ENCODE measurements around the gene PRSS16.
"Not testable (repeated sequence)": the region's sequence is repeated elsewhere in the genome, so short reads cannot be mapped to it uniquely, and the experiment has no call there.

Gene PRSS16

DNA sequence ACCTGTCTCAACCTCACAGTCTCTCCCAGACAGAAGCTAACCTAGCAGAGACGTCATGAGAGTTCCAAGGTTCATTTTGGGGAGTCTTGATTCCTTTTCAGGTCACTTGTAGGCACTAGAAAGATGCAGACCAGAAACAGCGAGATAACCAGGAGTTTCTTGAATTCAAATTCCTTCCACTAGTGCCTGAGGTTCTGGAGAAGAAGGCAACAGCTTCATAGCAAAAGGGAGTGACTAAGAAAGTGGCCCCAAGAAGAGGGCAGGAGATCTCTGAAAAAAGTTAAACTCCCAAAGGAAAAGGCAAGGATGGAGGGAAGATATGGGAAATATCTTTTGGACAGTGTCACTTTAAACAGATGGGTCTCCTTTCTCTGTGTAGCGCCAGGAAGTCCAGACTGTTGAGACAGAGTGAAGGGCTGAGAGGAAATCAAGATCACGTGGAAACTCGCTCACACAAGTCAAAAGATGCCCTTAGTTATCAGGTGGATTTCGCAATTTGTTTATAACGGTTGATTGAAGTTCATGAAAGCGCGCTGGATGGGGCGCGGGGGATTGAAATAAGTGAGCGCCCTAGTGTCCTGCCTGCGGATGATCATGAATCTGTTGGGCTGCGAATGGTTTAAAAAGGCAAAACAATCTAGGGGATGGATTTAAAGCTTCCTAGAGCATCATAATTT, 4.8 kb upstream of the PRSS16 start:
- no peak for DNase-seq (ENCODE audit: low read depth)

DNA sequence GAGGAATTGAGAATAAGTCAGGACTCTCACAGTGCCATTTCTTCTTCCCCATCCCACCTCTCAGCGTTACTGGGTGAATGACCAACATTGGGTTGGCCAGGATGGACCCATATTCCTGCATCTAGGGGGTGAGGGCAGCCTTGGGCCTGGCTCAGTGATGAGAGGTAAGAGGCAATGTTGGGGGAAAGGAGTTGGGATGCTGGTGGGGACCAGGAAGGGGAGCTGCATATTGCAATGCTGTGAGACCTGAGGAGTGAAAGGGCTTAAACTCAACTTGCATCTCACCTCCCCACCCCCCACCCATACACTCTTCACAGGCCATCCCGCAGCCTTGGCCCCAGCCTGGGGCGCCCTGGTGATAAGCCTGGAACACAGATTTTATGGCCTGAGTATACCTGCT, 1.3 kb downstream of the PRSS16 start:
- DNase-seq (ENCODE audit: low read depth): no peak

DNA sequence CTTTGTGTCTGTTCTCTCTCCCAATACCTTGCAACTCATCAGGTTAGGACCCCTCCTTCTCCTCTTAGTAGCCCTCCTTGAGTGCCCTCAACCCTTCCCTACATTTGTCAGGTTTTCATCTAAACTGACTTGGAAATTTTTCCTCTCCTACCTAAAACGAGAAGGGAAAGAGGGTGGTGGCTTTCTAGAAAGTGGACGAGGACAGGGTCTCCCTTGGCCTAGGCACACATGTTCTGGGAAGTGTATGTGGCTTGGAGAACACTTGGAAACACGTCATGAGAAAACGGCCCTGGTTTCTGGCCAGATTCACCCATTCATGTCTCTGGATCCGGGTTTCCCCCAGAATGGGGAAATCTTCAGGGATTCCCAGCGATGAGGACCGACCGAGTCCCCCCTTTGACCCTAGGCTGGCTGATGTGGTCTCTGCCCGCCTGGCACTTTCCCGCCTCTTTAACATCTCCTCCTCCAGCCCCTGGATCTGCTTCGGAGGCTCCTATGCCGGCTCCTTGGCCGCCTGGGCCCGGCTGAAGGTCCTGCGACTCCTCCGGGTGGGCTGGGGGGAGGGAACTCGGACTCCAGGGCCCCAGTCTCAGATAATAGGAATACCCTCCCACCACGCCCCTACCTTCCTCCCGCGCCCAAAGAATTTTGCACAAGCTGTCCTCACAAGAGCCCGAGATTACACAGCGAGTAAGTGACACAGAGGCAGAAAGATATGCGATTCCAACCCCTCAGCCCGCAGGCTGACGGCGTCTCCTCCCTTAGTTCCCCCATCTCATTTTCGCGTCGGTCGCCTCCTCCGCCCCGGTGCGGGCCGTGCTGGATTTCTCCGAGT, 3.0 kb downstream of the PRSS16 start:
- no peak for DNase-seq (ENCODE audit: low read depth)

DNA sequence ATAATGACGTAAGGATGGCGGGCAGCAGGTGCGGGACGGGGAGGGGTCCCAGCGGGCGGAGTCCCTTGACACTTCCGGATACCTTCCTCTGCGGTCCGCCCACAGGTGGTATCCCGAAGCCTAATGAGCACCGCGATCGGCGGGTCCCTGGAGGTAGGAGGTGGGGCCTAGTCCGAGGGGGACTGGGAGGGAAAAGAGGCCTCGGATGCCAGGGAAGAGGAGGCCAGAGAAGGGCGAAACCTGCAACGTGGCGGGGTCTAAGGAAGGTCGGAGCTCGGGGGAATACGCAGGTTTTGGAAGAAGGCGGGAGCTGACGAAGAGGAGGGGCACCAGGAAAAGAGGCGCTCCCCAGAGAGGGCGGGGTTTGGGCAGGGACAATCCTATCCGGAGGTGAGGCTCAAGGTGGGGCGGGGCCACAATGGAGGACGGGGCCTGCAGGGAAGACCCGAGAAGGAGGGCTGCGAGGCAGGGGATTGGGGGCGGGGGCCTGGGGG, 3.7 kb downstream of the PRSS16 start:
- no peak for DNase-seq (ENCODE audit: low read depth)

DNA sequence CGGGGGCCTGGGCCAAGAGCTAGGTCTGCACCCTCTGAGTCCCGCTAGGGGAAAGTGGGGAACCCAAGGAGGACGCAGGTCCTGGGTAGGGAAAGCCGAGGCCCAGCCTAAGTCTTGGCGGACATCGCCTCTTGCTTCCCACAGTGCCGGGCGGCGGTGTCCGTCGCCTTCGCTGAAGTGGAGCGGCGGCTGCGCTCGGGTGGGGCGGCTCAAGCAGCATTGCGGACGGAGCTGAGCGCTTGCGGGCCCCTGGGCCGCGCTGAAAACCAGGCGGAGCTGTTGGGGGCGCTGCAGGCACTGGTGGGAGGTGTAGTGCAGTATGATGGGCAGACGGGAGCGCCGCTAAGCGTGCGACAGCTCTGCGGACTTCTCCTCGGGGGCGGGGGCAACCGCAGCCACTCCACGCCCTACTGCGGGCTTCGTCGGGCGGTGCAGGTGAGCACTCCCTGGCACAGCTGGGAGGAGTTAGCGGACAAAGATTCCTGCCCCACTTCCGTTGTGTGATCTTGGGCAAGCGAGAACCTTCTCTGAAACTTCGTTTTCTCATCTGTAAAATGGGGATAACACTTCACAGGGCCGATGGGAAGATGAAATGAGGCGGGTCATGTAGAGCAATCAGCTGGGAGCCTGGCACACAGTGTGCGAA, 4.2 kb downstream of the PRSS16 start:
- DNase-seq (ENCODE audit: low read depth): no peak

DNA sequence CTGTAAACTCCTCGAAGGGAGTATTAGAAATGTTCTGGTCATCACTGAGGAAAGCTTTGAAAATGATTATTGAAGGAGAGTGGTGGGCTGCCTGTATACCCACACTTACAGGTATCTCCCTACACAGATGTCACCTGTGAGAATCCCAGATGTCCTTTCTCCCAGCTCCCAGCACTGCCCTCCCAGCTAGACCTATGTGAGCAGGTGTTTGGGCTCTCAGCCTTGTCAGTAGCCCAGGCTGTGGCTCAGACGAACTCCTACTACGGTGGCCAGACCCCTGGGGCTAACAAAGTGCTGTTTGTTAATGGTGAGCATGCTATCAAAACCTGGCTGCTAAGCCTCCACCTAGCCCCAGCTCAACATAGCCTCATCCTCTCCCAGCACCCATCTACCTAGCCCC, 7.1 kb downstream of the PRSS16 start:
- DNase-seq (ENCODE audit: low read depth): no peak

DNA sequence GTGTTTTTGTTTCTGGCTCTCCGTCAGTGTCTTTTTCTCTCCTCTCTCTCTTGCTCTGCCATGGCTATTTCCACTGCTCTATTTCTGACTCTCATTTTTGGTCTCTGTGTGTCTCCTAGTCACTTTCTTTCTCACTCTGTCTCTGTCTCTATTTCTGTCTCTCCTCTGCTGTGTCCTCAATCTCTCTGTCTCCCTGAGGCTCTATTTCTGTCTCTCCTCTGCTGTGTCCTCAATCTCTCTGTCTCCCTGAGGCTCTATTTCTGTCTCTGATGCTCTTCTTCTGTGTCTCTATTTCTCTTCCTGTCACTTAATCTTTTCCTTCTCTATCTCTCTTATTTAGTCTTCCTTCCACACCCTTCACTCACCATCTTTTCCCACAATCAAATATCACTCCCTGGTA, 8.4 kb downstream of the PRSS16 start:
- DNase-seq (ENCODE audit: low read depth): no peak

DNA sequence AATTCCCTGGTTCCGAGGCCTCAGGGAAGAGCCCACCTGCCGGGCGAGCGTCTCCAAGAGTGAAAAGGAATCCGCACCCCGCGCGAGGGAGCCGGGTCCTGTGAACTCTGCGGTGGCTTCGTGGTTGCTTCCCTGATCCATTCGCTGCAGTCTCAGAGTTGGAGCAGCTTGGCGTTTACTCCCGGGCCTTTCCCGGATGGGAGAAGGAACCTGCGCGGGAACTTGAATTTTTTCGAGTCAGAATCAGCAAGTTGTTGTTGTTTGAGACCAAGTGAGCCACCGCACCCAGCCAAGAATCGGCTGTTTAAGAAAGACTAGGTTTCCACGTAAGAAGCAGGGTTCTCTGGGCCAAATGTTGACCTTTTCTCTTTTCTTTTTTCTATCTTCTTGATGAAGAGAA, 12.9 kb downstream of the PRSS16 start:
- no peak for DNase-seq (ENCODE audit: low read depth)

DNA sequence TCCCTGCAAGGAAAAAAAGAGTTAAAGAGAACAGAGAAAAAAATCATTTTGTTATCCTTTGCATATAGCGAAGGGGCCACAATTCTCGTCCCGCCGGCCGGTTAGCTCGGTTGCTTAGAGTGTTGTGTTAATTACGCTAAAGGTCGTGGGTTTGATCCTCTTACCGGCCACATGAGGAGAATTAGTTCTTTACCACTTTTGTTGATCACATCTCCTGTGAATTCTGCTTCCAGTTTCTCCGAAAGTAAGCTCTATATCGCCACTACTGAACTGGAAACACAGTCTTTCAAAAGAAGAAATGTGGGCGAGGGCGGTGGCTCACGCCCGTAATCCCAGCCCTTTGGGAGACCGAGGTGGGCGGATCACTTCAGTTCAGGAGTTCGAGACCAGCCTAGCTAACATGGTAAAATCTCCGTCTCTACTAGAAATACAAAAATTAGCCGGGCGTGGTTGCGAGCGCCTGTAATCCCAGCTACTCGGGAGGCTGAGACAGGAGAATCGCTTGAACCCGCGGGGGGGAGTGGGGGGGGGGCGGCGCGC, 13.4 kb downstream of the PRSS16 start:
- no peak for DNase-seq (ENCODE audit: low read depth)

DNA sequence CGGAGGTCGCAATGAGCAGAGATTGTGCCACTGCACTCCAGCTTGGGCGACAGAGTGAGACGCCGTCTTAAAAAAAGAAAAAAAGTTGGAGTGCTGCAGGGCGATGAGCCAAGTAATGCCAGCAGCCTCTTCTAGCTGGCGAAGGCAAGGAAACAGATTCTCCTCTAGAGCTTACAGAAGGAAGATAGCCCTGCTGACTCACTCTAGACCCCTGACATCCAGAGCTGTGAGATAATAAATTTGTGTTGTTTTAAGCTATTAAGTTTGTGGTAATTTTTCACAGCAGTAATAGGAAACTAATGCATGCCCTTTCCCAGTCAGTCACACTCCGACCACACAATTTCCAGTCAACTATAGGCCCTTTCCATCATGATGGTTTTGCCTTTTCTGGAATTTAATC, 16.4 kb downstream of the PRSS16 start:
- no peak for DNase-seq (ENCODE audit: low read depth)

DNA sequence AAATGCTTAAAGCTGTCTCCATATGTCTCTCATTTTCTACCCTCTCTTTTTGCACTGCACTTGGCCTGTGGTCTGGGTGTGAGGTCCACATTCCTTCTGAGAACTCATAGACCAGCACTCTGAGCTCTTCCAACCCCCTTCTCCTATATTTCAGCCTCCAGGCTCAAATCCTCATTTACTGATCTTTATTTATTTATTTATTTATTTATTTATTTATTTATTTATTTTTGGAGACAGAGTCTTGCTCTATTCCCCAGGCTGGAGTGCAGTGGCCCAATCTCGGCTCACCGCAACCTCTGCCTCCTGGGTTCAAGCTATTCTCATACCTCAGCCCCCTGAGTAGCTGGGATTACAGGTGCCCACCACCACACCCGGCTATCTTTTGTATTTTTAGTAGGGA, 19.5 kb downstream of the PRSS16 start:
- not testable (repeated sequence) for DNase-seq (ENCODE audit: low read depth)

DNA sequence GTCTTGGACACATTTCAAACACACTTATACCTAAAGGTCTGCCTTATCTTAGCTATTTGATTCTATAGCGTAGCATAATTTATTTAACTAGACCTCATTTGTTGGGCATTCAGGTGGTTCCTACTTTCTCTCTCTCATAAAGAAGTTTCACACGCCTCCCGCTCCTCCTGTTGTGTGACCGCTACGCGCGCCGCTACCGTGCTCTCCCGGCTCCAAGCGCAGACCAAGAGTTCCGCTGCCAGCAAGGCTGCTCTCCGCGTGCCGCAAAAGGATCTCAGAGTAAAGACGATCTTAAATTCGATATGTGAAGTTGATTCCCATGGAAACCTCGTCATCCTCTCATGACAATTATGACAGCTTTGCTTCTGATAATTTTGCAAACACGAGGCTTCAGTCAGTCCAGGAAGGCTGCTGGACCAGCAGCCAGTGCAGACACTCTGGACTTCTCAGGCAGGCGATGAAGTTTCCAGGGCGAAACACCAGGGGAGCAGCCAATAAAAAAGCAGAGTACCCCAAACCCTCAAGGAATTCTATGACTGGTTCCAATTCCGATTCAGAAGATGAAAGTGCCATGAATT, 20.4 kb downstream of the PRSS16 start:
- DNase-seq (ENCODE audit: low read depth): no peak

DNA sequence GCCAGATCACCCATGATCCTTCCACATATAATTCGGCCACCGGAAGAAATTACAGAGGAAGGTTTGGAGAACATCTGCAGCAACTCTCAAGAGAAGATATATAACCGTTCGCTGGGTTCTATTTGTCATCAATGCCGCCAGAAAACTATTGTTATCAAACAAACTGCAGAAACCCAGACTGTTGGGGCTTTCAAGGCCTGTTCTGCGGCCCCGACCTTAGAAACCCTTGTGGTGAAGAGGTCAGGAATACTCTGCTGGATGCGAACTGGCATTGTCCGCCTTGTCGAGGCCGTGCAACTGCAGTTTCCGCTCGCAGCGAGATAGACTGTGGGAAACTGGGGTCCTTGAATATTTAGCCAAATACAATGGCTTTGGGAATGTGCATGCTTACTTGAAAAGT, 21.3 kb downstream of the PRSS16 start:
- DNase-seq (ENCODE audit: low read depth): no peak

DNA sequence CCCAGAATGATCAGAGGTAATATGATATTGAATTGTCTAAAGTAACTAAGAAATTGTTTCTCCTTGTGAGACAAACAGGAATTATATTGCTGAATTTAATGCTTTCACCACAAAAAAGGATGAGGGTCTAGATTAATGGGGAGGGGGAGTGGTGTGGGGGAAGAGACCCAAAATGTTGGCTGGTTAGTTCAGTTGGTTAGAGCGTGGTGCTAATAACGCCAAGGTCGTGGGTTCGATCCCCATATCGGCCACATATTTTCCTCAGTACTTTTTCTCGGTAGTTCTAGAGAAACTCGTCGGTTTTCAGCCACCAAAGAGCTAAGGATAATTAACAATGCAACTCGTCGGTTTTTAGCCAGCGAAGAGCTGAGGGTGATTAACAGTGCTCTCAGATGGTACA, 26.3 kb downstream of the PRSS16 start:
- DNase-seq (ENCODE audit: low read depth): no peak

DNA sequence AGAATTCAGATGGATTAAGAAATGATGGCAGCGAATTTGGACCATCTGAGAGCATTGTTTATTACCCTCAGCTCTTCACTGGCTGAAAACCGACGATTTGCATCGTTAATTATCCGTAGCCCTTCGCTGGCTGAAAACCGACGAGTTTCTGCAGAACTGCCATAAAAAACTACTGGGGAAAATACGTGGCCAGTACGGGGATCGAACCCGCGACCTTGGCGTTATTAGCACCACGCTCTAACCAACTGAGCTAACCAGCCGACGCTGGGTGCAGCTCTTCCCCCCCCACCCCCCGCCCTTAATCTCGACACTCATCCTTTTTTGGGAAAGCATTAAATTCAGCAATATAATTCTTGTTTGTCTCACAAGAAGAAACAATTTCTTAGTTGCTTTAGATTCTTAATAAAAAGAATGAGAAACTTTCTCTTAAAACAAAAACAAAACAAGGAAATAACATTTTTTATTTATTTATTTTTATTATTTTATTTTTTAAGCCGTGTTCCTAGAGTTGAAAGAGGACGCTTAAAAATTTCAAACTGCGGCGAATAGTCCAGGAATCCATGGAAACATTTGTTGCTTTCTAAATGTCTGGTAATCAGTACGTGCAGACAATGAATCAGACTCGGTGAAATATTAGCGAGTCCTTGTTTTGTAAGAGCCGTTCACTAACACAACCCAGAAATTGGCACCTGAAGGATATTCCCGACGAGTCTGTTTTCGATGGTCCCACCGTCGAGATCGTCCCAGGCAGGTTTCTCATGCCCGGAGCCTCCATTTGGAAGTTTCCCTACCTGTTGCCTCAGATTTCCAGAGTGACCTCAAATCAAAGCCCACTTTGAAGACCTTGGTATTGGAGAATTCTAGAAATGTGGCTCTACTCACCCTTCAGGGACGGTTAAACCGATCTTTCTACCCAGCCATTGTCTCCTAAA, 27.8 kb downstream of the PRSS16 start:
- no peak for DNase-seq (ENCODE audit: low read depth)

DNA sequence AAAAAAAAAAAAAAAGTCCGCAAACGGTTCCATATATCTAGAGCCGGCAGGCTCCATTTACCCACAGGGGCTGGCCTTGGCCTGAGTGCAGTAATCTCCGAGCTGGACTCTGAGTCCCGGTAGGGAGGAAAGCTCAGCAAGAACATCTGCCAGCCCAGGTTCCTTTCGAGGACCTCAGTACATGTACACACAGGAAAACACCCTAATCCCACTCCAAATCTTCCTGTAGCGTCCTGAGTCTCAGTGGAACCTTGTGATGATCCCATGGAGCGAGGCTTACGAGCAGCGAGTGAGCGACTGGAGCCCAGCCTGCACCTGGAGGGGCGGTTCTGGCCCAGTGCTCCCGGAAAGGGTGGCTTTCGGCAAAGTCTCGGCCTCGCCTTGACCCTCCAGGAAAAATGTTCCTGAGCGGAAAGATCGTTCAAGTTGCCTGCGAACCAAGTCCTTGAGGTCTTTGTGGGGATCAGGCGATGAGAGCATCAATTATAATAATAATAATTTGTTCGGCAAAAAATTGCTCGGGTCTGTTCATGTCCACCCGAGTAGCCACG, 32.1 kb downstream of the PRSS16 start:
- no peak for DNase-seq (ENCODE audit: low read depth)

DNA sequence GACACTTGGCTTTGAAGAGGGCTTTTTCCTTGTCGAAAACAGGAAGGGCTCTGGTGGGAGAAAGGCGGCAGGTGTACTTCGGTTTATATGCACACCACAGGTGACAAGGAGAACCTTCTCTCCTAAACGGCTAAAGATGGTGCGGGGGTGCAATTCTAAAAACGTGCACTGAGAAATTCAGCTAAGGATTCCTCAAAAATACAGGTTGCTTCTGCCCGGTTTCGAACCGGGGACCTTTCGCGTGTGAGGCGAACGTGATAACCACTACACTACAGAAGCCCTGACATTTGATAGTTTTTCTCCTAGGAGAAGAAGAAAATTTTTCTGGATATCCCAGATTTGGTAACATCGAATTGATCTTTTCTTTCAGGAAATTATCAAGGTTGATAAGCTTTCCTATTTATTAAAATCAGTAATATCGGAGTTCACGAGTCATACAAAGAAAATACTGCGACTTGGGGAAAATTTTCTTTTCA, 32.6 kb downstream of the PRSS16 start:
- peak; percentile 8 for DNase-seq (ENCODE audit: low read depth)

DNA sequence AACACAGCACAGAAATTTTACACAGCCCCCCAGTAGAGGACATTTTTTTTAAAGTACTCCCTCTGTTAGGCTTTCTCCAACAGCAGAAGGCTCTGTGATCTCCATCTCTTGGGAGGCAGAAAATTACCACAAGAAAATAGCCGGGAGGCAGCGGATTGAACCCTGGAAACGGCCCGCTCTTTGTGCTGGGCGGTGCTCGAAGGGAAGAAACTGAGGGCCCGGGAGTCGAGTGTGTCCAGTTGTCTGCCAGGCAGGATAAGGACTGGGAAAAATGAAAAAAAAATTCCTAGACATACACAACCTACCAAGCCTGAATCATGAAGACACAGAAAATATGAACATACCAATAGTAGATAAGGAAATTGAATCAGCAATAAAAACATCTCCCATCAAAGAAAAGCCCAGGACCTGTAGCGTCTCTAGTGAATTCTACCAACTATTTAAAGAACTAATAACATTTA, 33.1 kb downstream of the PRSS16 start:
- DNase-seq (ENCODE audit: low read depth): no peak

DNA sequence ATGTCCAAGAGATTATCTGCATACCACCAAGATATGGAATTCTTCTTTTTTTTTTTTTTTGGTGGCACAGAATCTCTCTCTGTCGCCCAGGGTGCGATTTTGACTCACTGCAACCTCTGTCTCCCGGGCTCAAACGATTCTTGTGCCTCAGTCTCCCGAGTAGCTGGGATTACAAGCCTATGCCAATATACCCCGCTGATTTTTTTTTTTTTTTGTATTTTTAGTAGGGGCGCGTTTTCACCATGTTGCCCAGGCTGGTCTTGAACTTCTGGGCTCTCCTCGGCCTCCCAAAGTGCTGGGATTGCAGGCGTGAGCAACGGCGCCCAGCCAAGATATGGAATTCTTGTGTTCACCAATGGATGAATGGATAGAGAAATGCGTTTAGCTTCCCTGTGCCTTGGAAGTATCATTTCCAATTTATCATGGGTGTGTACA, 33.6 kb downstream of the PRSS16 start:
- no peak for DNase-seq (ENCODE audit: low read depth)

DNA sequence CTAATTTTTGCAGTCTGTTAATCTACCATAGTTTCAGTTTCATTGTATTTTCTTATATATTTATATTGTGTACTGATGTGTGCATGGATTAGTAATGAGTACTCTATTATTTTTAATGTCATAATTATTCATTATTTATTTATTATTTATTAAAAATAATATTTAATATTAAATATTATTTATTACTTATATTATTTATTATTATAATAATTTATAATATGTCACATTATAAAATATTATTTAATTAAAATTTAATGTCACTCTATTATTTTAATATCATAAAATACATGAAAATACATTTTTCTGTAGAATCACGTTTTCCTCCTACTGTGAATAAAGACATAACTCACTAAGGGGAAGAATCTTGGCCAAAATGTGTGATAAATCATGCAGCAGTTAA, 34.1 kb downstream of the PRSS16 start:
- no peak for DNase-seq (ENCODE audit: low read depth)

DNA sequence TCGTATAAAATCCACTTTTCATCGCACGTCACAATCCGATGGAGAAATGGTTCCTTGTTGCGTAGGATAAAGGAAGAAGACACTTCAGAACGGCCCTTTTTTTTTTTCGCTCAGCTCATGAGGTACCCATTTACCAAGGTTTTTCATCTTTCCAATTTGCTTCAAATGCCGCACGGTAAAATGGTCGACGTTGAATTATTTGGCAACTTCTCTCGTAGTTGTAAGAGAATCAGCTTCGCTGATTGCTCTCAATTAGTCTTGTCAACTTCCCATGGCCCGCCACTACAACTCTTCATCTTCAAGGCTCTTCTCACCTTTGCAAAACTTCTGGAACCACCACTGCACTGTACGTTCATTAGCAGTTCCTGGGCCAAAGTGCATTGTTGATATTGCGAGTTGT, 35.8 kb downstream of the PRSS16 start:
- no peak for DNase-seq (ENCODE audit: low read depth)
